ENCODE results near the gene SUMO3. TPM values are rescaled to one million over a fixed set of nuclear protein-coding genes. Genes with fewer than 3 reads are reported as not detected.

The SUMO3 gene
- total and polyA plus RNA-seq, 10 of the 15 experiments (the other 5 are each of a cell fraction or from before 2014, with no cell fraction given): 14.3 to 164 (median 89.9) TPM

- Histone ChIP-seq H3K36me3 (ENCODE audit: control insufficient read depth in 2 of 2, insufficient read depth in 2 of 2, low read length in 1 of 2) (no peaks in the 10 kb centered on the region), H3K9ac (ENCODE audit: control insufficient read depth, insufficient read depth, low read length) (no peak overlapping the region), H3K27ac (ENCODE audit: control insufficient read depth, insufficient read depth) (no peak overlapping the region), H3K27me3 (replicated peaks in 1 of 2; ENCODE audit: control insufficient read depth in 2 of 2, insufficient read depth in 2 of 2, low read length in 1 of 2) (no peaks in the 10 kb centered on the region; a peak in 2 of 4 replicates), H4K20me1 (ENCODE audit: control insufficient read depth, insufficient read depth) (no peaks in the 10 kb centered on the region), H2AFZ (ENCODE audit: control insufficient read depth, low read depth, low read length) (no peak overlapping the region), H3K4me3 (no peak overlapping the region), H3K4me1 (ENCODE audit: control insufficient read depth, insufficient read depth, low read length) (no peaks in the 10 kb centered on the region; the same call in 1 of the 2 replicates), H3K4me2 (ENCODE audit: control insufficient read depth, insufficient read depth) (no peak overlapping the region), H3K9me3 (replicated peaks; ENCODE audit: control insufficient read depth, insufficient read depth, low read length) (no peaks in the 10 kb centered on the region), H3K79me2 (ENCODE audit: control insufficient read depth, insufficient read depth, low read length) (no peaks in the 10 kb centered on the region)
- BruUV-seq (replicated peaks): no TSS peak
- no peak for FAIRE-seq
- SMC1A ChIA-PET (ENCODE audit: uncharacterized antibody, unreplicated experiment): no interaction called here
- POLR2A ChIA-PET: no interaction called here
- intact Hi-C loops (cut with micrococcal nuclease; ENCODE audit: unreplicated experiment) (no loop called here), in situ Hi-C loops (cut with MboI) (no loop called here)
- no peak for ATAC-seq
- DNase-seq (ENCODE audit: low read depth, low spot score): no peak
- TF ChIP-seq BACH1 (IDR thresholded peaks at IDR 0.05; ENCODE audit: borderline replicate concordance) (no peak), CEBPB (IDR thresholded peaks at IDR 0.05; ENCODE audit: borderline replicate concordance in 1 of 2, low read depth in 2 of 2, low read length in 2 of 2) (no peak), POLR2AphosphoS2 (IDR thresholded peaks at IDR 0.05; ENCODE audit: low read depth, low read length) (no peak), ZBTB40 (IDR thresholded peaks at IDR 0.05; ENCODE audit: borderline replicate concordance) (no peak), CHD1 (IDR thresholded peaks at IDR 0.05; ENCODE audit: low read depth, low read length) (no peak), HSF1 (IDR thresholded peaks at IDR 0.05; ENCODE audit: low read depth, low read length) (no peak), DPF2 (IDR thresholded peaks at IDR 0.05) (no peak), CBFB (IDR thresholded peaks at IDR 0.05; ENCODE audit: low read depth) (no peak), SREBF2 (IDR thresholded peaks at IDR 0.05; ENCODE audit: low read length) (no peak), MXI1 (IDR thresholded peaks at IDR 0.05; ENCODE audit: low read depth, low read length) (no peak), NR2F1 (conservative IDR thresholded peaks at IDR 0.05) (no peak), NFIC (IDR thresholded peaks at IDR 0.05; ENCODE audit: low read depth, low read length) (no peak), MAX (IDR thresholded peaks at IDR 0.05; ENCODE audit: low read depth, low read length) (no peak), POLR2A (IDR thresholded peaks at IDR 0.05; ENCODE audit: low read depth, low read length) (no peak), ZNF24 (IDR thresholded peaks at IDR 0.05) (no peak), RAD51 (IDR thresholded peaks at IDR 0.05) (no peak), IRF3 (IDR thresholded peaks at IDR 0.05) (no peak)
- CTCF ChIA-PET: no interaction called here
- RAD21 ChIA-PET (ENCODE audit: unreplicated experiment): no interaction called here
- 57% methylated on average over 10 of the region's 10 CpGs for WGBS (ENCODE audit: insufficient coverage, insufficient replicate concordance, low lambda C conversion rate, missing lambda C conversion rate)
Measured at GRCh38 chr21:44842087-44842486, 24.2 kb upstream of the SUMO3 start.
